Measurements from ENCODE around the gene LOXL4. TPM values are rescaled to one million over a fixed set of nuclear protein-coding genes. Genes with fewer than 3 reads are reported as not detected.

The LOXL4 gene
- total RNA-seq, 1 experiment from 2014 or later: 1.3 TPM

DNA sequence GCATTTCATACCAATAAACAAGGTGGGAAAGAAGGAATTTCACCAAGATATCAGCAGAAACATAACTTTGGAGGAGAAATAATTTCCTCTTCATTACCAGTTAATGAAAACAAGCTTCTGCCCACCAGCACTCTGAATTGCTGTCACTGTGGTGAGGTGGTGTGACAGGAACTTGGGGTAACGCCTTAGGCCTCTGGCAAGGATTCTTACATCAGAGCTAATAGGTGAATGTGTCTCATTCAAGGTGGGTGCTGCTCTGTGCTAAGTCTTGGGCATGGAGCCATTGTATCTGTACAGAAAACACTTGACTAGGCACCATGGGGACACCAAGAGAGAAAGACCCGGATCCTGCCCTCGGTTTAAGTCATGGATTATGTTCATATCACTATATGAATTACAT is 8.3 kb upstream of the LOXL4 start:
- no peak overlapping the region for H2AFZ ChIP-seq (ENCODE audit: low read depth, low read length, poor library complexity, severe bottlenecking)
- POLR2A ChIA-PET: no interaction called here
- intact Hi-C loops (cut with micrococcal nuclease): no loop called here
- no peak overlapping the region for H3K27ac ChIP-seq (ENCODE audit: low read depth, low read length)
- no peaks in the 10 kb centered on the region for H3K9me2 ChIP-seq (ENCODE audit: insufficient read depth)
- H3K4me1 ChIP-seq (ENCODE audit: control insufficient read depth in 1 of 2, insufficient read depth in 2 of 2, low read length in 2 of 2): no peaks in the 10 kb centered on the region
- H3K4me2 ChIP-seq (ENCODE audit: low read length): no peak overlapping the region
- no peaks in the 10 kb centered on the region for H3K36me3 ChIP-seq (ENCODE audit: control insufficient read depth in 1 of 2, insufficient read depth in 2 of 2, low read length in 2 of 2)
- DNase-seq (ENCODE audit: low read depth, low spot score) (no peak), ATAC-seq (no peak)
- BruUV-seq (replicated peaks): no TSS peak
- no peaks in the 10 kb centered on the region for H3K79me2 ChIP-seq (ENCODE audit: insufficient read depth, low read length)
- H3K9me3 ChIP-seq (ENCODE audit: control insufficient read depth in 1 of 2, insufficient read depth in 1 of 2, low read depth in 1 of 2, low read length in 2 of 2): peaks cover 0 to under 1% of the 10 kb centered on the region in 2 experiments; a peak in 1 of 4 replicates
- no peak overlapping the region for H3K9ac ChIP-seq (ENCODE audit: low read length)
- TF ChIP-seq EZH2 (IDR thresholded peaks at IDR 0.05): no peak
- TF ChIP-seq ZFX (IDR thresholded peaks at IDR 0.05): no peak
- TF ChIP-seq, protein P1, sequence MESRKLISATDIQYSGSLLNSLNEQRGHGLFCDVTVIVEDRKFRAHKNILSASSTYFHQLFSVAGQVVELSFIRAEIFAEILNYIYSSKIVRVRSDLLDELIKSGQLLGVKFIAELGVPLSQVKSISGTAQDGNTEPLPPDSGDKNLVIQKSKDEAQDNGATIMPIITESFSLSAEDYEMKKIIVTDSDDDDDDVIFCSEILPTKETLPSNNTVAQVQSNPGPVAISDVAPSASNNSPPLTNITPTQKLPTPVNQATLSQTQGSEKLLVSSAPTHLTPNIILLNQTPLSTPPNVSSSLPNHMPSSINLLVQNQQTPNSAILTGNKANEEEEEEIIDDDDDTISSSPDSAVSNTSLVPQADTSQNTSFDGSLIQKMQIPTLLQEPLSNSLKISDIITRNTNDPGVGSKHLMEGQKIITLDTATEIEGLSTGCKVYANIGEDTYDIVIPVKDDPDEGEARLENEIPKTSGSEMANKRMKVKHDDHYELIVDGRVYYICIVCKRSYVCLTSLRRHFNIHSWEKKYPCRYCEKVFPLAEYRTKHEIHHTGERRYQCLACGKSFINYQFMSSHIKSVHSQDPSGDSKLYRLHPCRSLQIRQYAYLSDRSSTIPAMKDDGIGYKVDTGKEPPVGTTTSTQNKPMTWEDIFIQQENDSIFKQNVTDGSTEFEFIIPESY (IDR thresholded peaks at IDR 0.05; ENCODE audit: extremely low read depth, insufficient replicate concordance, low read length): no peak
- TF ChIP-seq ZNF274 (IDR thresholded peaks at IDR 0.05; ENCODE audit: low read depth, low read length): no peak
- TF ChIP-seq, protein P2, sequence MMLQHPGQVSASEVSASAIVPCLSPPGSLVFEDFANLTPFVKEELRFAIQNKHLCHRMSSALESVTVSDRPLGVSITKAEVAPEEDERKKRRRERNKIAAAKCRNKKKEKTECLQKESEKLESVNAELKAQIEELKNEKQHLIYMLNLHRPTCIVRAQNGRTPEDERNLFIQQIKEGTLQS (IDR thresholded peaks at IDR 0.05): no peak
- TF ChIP-seq EGR1 (IDR thresholded peaks at IDR 0.05; ENCODE audit: low read depth): no peak
- CTCF ChIA-PET: no interaction called here
- H3K4me3 ChIP-seq (replicated peaks in 1 of 2; ENCODE audit: low read depth in 1 of 2, low read length in 2 of 2): no peak overlapping the region
- no peaks in the 10 kb centered on the region for H3K27me3 ChIP-seq (ENCODE audit: insufficient read depth, low read length)
- RAD21 ChIA-PET (ENCODE audit: low non-redundant PET in 1 of 2, low total read pairs in 2 of 2, uncharacterized antibody in 2 of 2, unreplicated experiment in 2 of 2): no interaction called here
- H4K20me1 ChIP-seq (ENCODE audit: insufficient read depth): no peaks in the 10 kb centered on the region

DNA sequence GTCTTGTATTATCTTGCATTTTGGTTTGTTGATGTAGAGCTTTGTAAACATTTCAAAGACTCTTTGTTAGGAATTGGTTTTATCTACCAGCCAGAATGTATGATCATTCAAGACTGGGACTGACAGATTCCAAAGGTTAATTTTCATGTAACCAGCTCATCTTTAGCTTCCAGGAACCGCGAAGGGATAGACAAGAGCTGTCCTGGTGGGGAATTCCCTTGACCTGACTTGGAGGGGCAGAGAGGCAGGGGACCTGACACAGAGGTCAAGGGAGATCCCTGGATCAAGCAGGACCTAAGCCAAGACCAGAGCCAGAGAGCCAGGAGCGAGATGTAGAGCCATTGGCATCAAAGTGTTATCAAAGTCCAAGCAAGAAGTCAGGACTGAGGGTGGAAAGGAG is 6.6 kb upstream of the LOXL4 start:
- CTCF ChIA-PET: no interaction called here
- Histone ChIP-seq H3K4me2 (ENCODE audit: low read length) (no peak overlapping the region), H4K20me1 (ENCODE audit: insufficient read depth) (no peaks in the 10 kb centered on the region), H3K4me1 (ENCODE audit: control insufficient read depth in 1 of 2, insufficient read depth in 2 of 2, low read length in 2 of 2) (peaks cover 14 to 16% of the 10 kb centered on the region in 2 experiments), H3K9me3 (ENCODE audit: control insufficient read depth in 1 of 2, insufficient read depth in 1 of 2, low read depth in 1 of 2, low read length in 2 of 2) (no peaks in the 10 kb centered on the region), H3K4me3 (replicated peaks in 1 of 2; ENCODE audit: low read depth in 1 of 2, low read length in 2 of 2) (no peak overlapping the region), H3K79me2 (ENCODE audit: insufficient read depth, low read length) (no peaks in the 10 kb centered on the region), H3K36me3 (ENCODE audit: control insufficient read depth in 1 of 2, insufficient read depth in 2 of 2, low read length in 2 of 2) (no peaks in the 10 kb centered on the region), H2AFZ (ENCODE audit: low read depth, low read length, poor library complexity, severe bottlenecking) (no peak overlapping the region), H3K9me2 (ENCODE audit: insufficient read depth) (no peaks in the 10 kb centered on the region), H3K9ac (ENCODE audit: low read length) (no peak overlapping the region), H3K27ac (ENCODE audit: low read depth, low read length) (no peak overlapping the region), H3K27me3 (ENCODE audit: insufficient read depth, low read length) (no peaks in the 10 kb centered on the region)
- BruUV-seq (replicated peaks): no TSS peak
- RAD21 ChIA-PET (ENCODE audit: low non-redundant PET in 1 of 2, low total read pairs in 2 of 2, uncharacterized antibody in 2 of 2, unreplicated experiment in 2 of 2): no interaction called here
- DNase-seq (ENCODE audit: low read depth, low spot score) (no peak), ATAC-seq (no peak)
- POLR2A ChIA-PET: no interaction called here
- TF ChIP-seq SIN3A (IDR thresholded peaks at IDR 0.05; ENCODE audit: low read depth): no peak
- intact Hi-C loops (cut with micrococcal nuclease): no loop called here
